Measurements from ENCODE around the gene CXCL6.

DNA sequence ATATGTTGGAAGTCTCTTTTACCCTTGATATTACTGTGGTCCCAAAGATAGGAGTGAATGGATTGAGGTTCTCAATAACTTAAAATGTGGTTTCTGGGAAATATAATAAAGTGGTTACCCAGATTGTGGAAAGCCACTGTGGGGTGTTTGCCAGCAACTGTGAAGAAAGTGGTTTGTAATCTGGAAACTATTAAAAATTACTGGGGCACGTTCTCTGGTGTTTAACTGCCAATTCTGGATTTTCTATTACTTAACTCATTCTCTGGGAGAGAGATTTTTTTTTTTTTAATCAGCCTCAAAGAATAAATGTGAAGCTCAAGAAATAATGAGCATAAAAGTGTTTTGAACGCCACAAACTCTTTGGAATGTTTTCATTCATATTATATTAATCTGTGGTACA is 4.9 kb upstream of the CXCL6 start:
- TF ChIP-seq, protein P1, sequence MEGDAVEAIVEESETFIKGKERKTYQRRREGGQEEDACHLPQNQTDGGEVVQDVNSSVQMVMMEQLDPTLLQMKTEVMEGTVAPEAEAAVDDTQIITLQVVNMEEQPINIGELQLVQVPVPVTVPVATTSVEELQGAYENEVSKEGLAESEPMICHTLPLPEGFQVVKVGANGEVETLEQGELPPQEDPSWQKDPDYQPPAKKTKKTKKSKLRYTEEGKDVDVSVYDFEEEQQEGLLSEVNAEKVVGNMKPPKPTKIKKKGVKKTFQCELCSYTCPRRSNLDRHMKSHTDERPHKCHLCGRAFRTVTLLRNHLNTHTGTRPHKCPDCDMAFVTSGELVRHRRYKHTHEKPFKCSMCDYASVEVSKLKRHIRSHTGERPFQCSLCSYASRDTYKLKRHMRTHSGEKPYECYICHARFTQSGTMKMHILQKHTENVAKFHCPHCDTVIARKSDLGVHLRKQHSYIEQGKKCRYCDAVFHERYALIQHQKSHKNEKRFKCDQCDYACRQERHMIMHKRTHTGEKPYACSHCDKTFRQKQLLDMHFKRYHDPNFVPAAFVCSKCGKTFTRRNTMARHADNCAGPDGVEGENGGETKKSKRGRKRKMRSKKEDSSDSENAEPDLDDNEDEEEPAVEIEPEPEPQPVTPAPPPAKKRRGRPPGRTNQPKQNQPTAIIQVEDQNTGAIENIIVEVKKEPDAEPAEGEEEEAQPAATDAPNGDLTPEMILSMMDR (IDR thresholded peaks at IDR 0.05) = no peak
- TF ChIP-seq ZFX (IDR thresholded peaks at IDR 0.05; ENCODE audit: borderline replicate concordance) = no peak

All from 22Rv1 (cell line).